Karpas-422 (cell line): Measurements from ENCODE around the gene MYF5. TPM values are rescaled to one million over a fixed set of nuclear protein-coding genes. Genes with fewer than 3 reads are reported as not detected.

Experiments used
- DNase-seq: peaks from one replicate; pipeline ENCODE4 v3.0.0-alpha.2; 2015
- H2AFZ ChIP-seq: fragments of 200-600 bp; sonication (generic); 2 replicates; pipeline ENCODE4 v1.6.1; 2014; ENCODE audit warnings: antibody characterized with exemption, low read length, mixed read lengths
- H3K27ac ChIP-seq: fragments of 200-600 bp; sonication (generic); 2 replicates; pipeline ENCODE4 v1.5.1; 2014; ENCODE audit warnings: mild to moderate bottlenecking, low read length, moderate library complexity
- H3K27me3 ChIP-seq: fragments of 200-600 bp; sonication (generic); 2 replicates; pipeline ENCODE4 v1.6.1; 2014; ENCODE audit warnings: low read length, mixed read lengths
- H3K36me3 ChIP-seq: fragments of 200-600 bp; sonication (generic); 2 replicates; pipeline ENCODE4 v1.6.1; 2014; ENCODE audit warnings: low read length, mixed read lengths; ENCODE audit not compliant: insufficient read depth
- H3K4me1 ChIP-seq: fragments of 200-600 bp; sonication (generic); 2 replicates; pipeline ENCODE4 v1.6.1; 2014; ENCODE audit warnings: mild to moderate bottlenecking, low read length, mixed read lengths
- H3K4me2 ChIP-seq: fragments of 200-600 bp; sonication (generic); 2 replicates; pipeline ENCODE4 v1.6.1; 2014; ENCODE audit warnings: low read length, low read depth, mild to moderate bottlenecking; ENCODE audit not compliant: poor library complexity, severe bottlenecking
- H3K4me3 ChIP-seq: fragments of 200-600 bp; sonication (generic); 2 replicates; pipeline ENCODE4 v1.5.1; 2014; ENCODE audit warnings: mild to moderate bottlenecking, antibody characterized with exemption, low read length, mixed read lengths
- H3K79me2 ChIP-seq: fragments of 200-600 bp; sonication (generic); 2 replicates; pipeline ENCODE4 v1.6.1; 2014; ENCODE audit warnings: mild to moderate bottlenecking, low read length, mixed read lengths
- H3K9ac ChIP-seq: fragments of 200-600 bp; sonication (generic); 2 replicates; pipeline ENCODE4 v1.6.0; 2014; ENCODE audit warnings: low read length
- H3K9me2 ChIP-seq: fragments of 200-600 bp; sonication (generic), shearing (Covaris generic); replicated peaks from 2 replicates; pipeline ENCODE4 v1.6.0; 2014; ENCODE audit warnings: mild to moderate bottlenecking, low read length, moderate library complexity; ENCODE audit not compliant: insufficient read depth
- H3K9me3 ChIP-seq: fragments of 300-700, 200-600 bp; sonication (generic); 2 replicates; pipeline ENCODE4 v1.6.1; 2014; ENCODE audit warnings: low read length, mixed read lengths
- H4K20me1 ChIP-seq: fragments of 200-600 bp; sonication (generic); 2 replicates; pipeline ENCODE4 v1.6.1; 2014; ENCODE audit warnings: mild to moderate bottlenecking, antibody characterized with exemption, low read length, low read depth; ENCODE audit not compliant: insufficient read depth
- total RNA-seq: library from RNA; depleted of rRNA; stranded (reverse); fragments of >200 nt; shearing (Covaris generic); gene quantifications from 2 replicates; pipeline ENCODE4 v1.2.3, GENCODE V29; 2014; ENCODE audit warnings: low replicate concordance

The MYF5 gene
- total RNA-seq, 1 experiment from 2014 or later = not detected

GRCh38 chr12:80709811-80710726 is 6.6 kb upstream of the MYF5 start:
- Histone ChIP-seq H3K4me3 (no peak overlapping the region), H2AFZ (no peak overlapping the region), H3K4me2 (no peak overlapping the region)

DNA sequence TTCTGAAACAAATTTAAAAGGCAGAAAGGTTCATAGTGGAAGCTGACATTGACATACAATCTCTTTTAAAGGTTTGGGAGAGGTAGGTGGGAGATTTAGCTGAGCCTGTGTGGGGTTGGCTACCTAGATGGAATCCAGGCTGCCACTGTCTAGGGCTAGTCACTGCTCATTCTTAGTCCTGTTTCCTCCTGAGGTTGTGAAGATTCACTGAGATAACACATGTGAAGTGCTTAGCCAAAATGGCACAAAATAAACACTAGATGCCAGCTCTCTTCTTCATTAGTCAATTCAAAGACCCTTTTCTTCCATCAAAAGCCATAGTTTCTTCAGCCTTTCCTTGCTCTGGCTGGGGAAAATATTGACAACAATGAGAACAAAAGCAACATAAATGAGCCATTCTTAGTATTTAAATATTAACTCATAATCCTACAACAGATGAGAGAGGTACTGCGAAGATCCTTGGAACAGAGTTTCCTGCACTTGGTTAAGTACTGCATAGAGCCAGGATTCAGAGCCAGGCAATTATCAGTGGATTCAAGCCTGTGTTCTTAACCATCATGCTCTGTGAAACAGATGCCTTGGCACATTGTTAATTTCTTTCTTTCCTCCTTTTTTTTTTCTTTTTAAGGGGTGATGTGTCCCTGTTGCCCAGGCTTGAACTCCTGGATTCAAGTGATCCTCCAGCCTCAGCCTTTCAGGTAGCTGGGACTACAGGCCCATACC is 5.8 kb upstream of the MYF5 start:
- no peaks in the 10 kb centered on the region for H3K36me3 ChIP-seq
- H2AFZ ChIP-seq = no peak overlapping the region
- no peaks in the 10 kb centered on the region for H4K20me1 ChIP-seq
- H3K9ac ChIP-seq = no peak overlapping the region
- no peaks in the 10 kb centered on the region for H3K9me2 ChIP-seq
- H3K79me2 ChIP-seq = no peaks in the 10 kb centered on the region
- no peak overlapping the region for H3K27ac ChIP-seq
- H3K4me3 ChIP-seq = no peak overlapping the region
- no peaks in the 10 kb centered on the region for H3K9me3 ChIP-seq
- DNase-seq = no peak
- H3K27me3 ChIP-seq = no peaks in the 10 kb centered on the region
- H3K4me1 ChIP-seq = no peaks in the 10 kb centered on the region
- no peak overlapping the region for H3K4me2 ChIP-seq

More at GRCh38 chr12:80709811-80710726, 6.6 kb upstream of the MYF5 start:
- Histone ChIP-seq H4K20me1 (no peaks in the 10 kb centered on the region), H3K9ac (no peak overlapping the region), H3K9me2 (no peaks in the 10 kb centered on the region), H3K27me3 (no peaks in the 10 kb centered on the region), H3K27ac (no peak overlapping the region), H3K36me3 (no peaks in the 10 kb centered on the region), H3K79me2 (no peaks in the 10 kb centered on the region), H3K4me1 (no peaks in the 10 kb centered on the region), H3K9me3 (no peaks in the 10 kb centered on the region)
- peak; percentile 72 for DNase-seq

DNA sequence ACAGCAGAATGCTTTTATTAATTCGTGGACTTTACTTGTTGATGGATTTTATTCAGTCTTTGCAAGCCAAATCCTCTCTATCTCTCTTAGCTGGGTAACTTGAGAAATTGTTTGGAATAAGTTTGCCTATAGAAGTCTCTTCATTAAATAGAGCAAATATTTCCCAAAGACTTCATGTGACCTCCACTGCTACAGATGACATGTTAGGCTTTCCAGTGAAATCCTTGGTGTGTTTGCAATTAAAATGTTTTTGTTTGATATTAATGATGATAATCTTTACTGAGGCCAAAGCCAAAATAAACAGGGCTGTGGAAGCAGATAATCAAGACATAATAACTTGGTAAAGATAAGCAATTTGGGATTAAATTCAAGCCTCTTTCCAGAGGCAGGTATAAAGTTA is 4.8 kb upstream of the MYF5 start:
- no peaks in the 10 kb centered on the region for H3K27me3 ChIP-seq
- H3K4me2 ChIP-seq = no peak overlapping the region

GRCh38 chr12:80712866-80713265 is 3.8 kb upstream of the MYF5 start:
- H2AFZ ChIP-seq = no peak overlapping the region
- H3K4me2 ChIP-seq = no peak overlapping the region
- no peak for DNase-seq
- H3K9me3 ChIP-seq = no peaks in the 10 kb centered on the region
- H3K27me3 ChIP-seq = no peaks in the 10 kb centered on the region
- H3K79me2 ChIP-seq = no peaks in the 10 kb centered on the region
- H3K9me2 ChIP-seq = no peaks in the 10 kb centered on the region
- no peak overlapping the region for H3K27ac ChIP-seq
- no peaks in the 10 kb centered on the region for H3K36me3 ChIP-seq
- no peak overlapping the region for H3K4me3 ChIP-seq
- H3K9ac ChIP-seq = no peak overlapping the region
- H3K4me1 ChIP-seq = no peaks in the 10 kb centered on the region
- no peaks in the 10 kb centered on the region for H4K20me1 ChIP-seq

More for the DNA sequence above, 4.8 kb upstream of the MYF5 start:
- Histone ChIP-seq H3K4me3 (no peak overlapping the region), H3K79me2 (no peaks in the 10 kb centered on the region), H3K9ac (no peak overlapping the region), H3K9me3 (no peaks in the 10 kb centered on the region), H3K36me3 (no peaks in the 10 kb centered on the region), H3K27ac (no peak overlapping the region), H3K9me2 (no peaks in the 10 kb centered on the region), H4K20me1 (no peaks in the 10 kb centered on the region), H3K4me1 (no peaks in the 10 kb centered on the region), H2AFZ (no peak overlapping the region)
- no peak for DNase-seq

GRCh38 chr12:80713419-80713818 is 3.3 kb upstream of the MYF5 start:
- no peak overlapping the region for H3K4me2 ChIP-seq
- H3K9me3 ChIP-seq = no peaks in the 10 kb centered on the region
- H3K27ac ChIP-seq = no peak overlapping the region
- no peak for DNase-seq
- H3K27me3 ChIP-seq = no peaks in the 10 kb centered on the region
- no peak overlapping the region for H3K4me3 ChIP-seq
- no peak overlapping the region for H2AFZ ChIP-seq
- H3K79me2 ChIP-seq = no peaks in the 10 kb centered on the region
- no peaks in the 10 kb centered on the region for H4K20me1 ChIP-seq
- no peaks in the 10 kb centered on the region for H3K4me1 ChIP-seq
- no peak overlapping the region for H3K9ac ChIP-seq
- no peaks in the 10 kb centered on the region for H3K36me3 ChIP-seq
- no peaks in the 10 kb centered on the region for H3K9me2 ChIP-seq

GRCh38 chr12:80714055-80714454 is 2.7 kb upstream of the MYF5 start:
- Histone ChIP-seq H3K9ac (no peak overlapping the region), H3K27me3 (no peaks in the 10 kb centered on the region), H3K4me1 (no peaks in the 10 kb centered on the region), H2AFZ (no peak overlapping the region), H4K20me1 (no peaks in the 10 kb centered on the region), H3K27ac (no peak overlapping the region), H3K4me3 (no peak overlapping the region), H3K36me3 (no peaks in the 10 kb centered on the region), H3K9me3 (no peaks in the 10 kb centered on the region), H3K9me2 (no peaks in the 10 kb centered on the region), H3K79me2 (no peaks in the 10 kb centered on the region), H3K4me2 (no peak overlapping the region)
- no peak for DNase-seq

DNA sequence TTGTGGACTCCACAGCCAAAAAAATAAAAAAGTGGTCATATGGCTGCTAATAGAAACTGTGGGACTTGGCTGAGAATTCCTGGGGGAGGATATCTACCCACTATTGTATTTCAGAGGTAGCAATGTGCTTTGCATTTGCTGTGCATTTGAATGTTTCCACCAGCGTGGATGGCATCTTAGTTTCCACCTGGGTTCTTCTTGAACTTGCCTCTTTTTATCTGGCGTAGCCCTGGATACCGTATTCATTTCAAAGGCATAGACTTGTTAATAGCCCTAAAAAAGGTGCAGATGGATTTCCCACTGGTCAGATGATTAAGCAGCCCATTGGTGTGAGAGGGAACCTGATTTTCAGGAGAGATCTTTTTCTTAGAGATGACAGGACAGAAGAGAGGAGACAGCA is 1.9 kb upstream of the MYF5 start:
- H3K36me3 ChIP-seq = no peaks in the 10 kb centered on the region
- H2AFZ ChIP-seq = no peak overlapping the region
- no peak overlapping the region for H3K9ac ChIP-seq
- H3K27ac ChIP-seq = no peak overlapping the region
- no peak overlapping the region for H3K4me3 ChIP-seq
- no peaks in the 10 kb centered on the region for H4K20me1 ChIP-seq
- no peaks in the 10 kb centered on the region for H3K27me3 ChIP-seq
- H3K4me1 ChIP-seq = no peaks in the 10 kb centered on the region
- H3K9me2 ChIP-seq = no peaks in the 10 kb centered on the region
- no peak for DNase-seq
- H3K79me2 ChIP-seq = no peaks in the 10 kb centered on the region
- no peak overlapping the region for H3K4me2 ChIP-seq
- H3K9me3 ChIP-seq = no peaks in the 10 kb centered on the region

- no peaks in the 10 kb centered on the region for H4K20me1 ChIP-seq
- H2AFZ ChIP-seq = no peak overlapping the region
- no peaks in the 10 kb centered on the region for H3K9me3 ChIP-seq
- H3K4me2 ChIP-seq = no peak overlapping the region
- H3K4me3 ChIP-seq = no peak overlapping the region
- no peaks in the 10 kb centered on the region for H3K4me1 ChIP-seq
- no peaks in the 10 kb centered on the region for H3K36me3 ChIP-seq
- no peak for DNase-seq
- H3K9me2 ChIP-seq = no peaks in the 10 kb centered on the region
- H3K27ac ChIP-seq = no peak overlapping the region
- no peaks in the 10 kb centered on the region for H3K27me3 ChIP-seq
- no peaks in the 10 kb centered on the region for H3K79me2 ChIP-seq
- H3K9ac ChIP-seq = no peak overlapping the region
Measured at GRCh38 chr12:80715713-80716249, 931 bp upstream of the MYF5 start.
